ENCODE results near the gene TASP1.

Gene TASP1

GRCh38 chr20:13422637-13423036, 216.1 kb downstream of the TASP1 start:
- no peak for DNase-seq (ENCODE audit: low read depth, low spot score)
- no peak overlapping the region for H3K4me3 ChIP-seq (ENCODE audit: low read length)

GRCh38 chr20:13420625-13421024, 218.1 kb downstream of the TASP1 start:
- no peak for DNase-seq (ENCODE audit: low read depth, low spot score)

GRCh38 chr20:13419477-13419876, 219.3 kb downstream of the TASP1 start:
- no peak for DNase-seq (ENCODE audit: low read depth, low spot score)
- H3K4me3 ChIP-seq (ENCODE audit: low read length) = no peak overlapping the region

More at GRCh38 chr20:13420625-13421024, 218.1 kb downstream of the TASP1 start:
- no peak overlapping the region for H3K4me3 ChIP-seq (ENCODE audit: low read length)

GRCh38 chr20:13418263-13419229, 220.2 kb downstream of the TASP1 start:
- no peak overlapping the region for H3K4me3 ChIP-seq (ENCODE audit: low read length)
- no peak for DNase-seq (ENCODE audit: low read depth, low spot score)

- DNase-seq (ENCODE audit: low read depth, low spot score) = no peak
- H3K4me3 ChIP-seq (ENCODE audit: low read length) = no peak overlapping the region
These were observed 222.2 kb downstream of the TASP1 start for GRCh38 chr20:13416531-13416930.

GRCh38 chr20:13412806-13413445, 225.8 kb downstream of the TASP1 start:
- no peak for DNase-seq (ENCODE audit: low read depth, low spot score)
- no peak overlapping the region for H3K4me3 ChIP-seq (ENCODE audit: low read length)

GRCh38 chr20:13404293-13404692, 234.4 kb downstream of the TASP1 start:
- no peak overlapping the region for H3K4me3 ChIP-seq (ENCODE audit: low read length)
- DNase-seq (ENCODE audit: low read depth, low spot score) = no peak

GRCh38 chr20:13403453-13403852, 235.3 kb downstream of the TASP1 start:
- no peak overlapping the region for H3K4me3 ChIP-seq (ENCODE audit: low read length)
- no peak for DNase-seq (ENCODE audit: low read depth, low spot score)

GRCh38 chr20:13402986-13403385, 235.7 kb downstream of the TASP1 start:
- H3K4me3 ChIP-seq (ENCODE audit: low read length) = no peak overlapping the region
- no peak for DNase-seq (ENCODE audit: low read depth, low spot score)

- no peak for DNase-seq (ENCODE audit: low read depth, low spot score)
- no peak overlapping the region for H3K4me3 ChIP-seq (ENCODE audit: low read length)
These were observed 236.5 kb downstream of the TASP1 start for GRCh38 chr20:13402171-13402760.

GRCh38 chr20:13401596-13401995, 237.1 kb downstream of the TASP1 start:
- no peak for DNase-seq (ENCODE audit: low read depth, low spot score)
- no peak overlapping the region for H3K4me3 ChIP-seq (ENCODE audit: low read length)

- no peak overlapping the region for H3K4me3 ChIP-seq (ENCODE audit: low read length)
- DNase-seq (ENCODE audit: low read depth, low spot score) = no peak
These were observed 238.3 kb downstream of the TASP1 start for GRCh38 chr20:13400453-13400852.

- no peak overlapping the region for H3K4me3 ChIP-seq (ENCODE audit: low read length)
- DNase-seq (ENCODE audit: low read depth, low spot score) = no peak
These were observed 241.4 kb downstream of the TASP1 start for GRCh38 chr20:13397300-13397724.

- no peak for DNase-seq (ENCODE audit: low read depth, low spot score)
- no peak overlapping the region for H3K4me3 ChIP-seq (ENCODE audit: low read length)
These were observed 241.9 kb downstream of the TASP1 start for GRCh38 chr20:13396826-13397225.

GRCh38 chr20:13396022-13396421, 242.7 kb downstream of the TASP1 start:
- H3K4me3 ChIP-seq (ENCODE audit: low read length) = no peak overlapping the region
- no peak for DNase-seq (ENCODE audit: low read depth, low spot score)

- no peak for DNase-seq (ENCODE audit: low read depth, low spot score)
- H3K4me3 ChIP-seq (ENCODE audit: low read length) = no peak overlapping the region
These were observed 243.5 kb downstream of the TASP1 start for GRCh38 chr20:13395232-13395631.

GRCh38 chr20:13392391-13392790, 246.3 kb downstream of the TASP1 start:
- H3K4me3 ChIP-seq (ENCODE audit: low read length) = no peak overlapping the region
- no peak for DNase-seq (ENCODE audit: low read depth, low spot score)

GRCh38 chr20:13389115-13389514, 249.6 kb downstream of the TASP1 start:
- DNase-seq (ENCODE audit: low read depth, low spot score) = no peak
- H3K4me3 ChIP-seq (ENCODE audit: low read length) = no peak overlapping the region

GRCh38 chr20:13384132-13384531, 254.6 kb downstream of the TASP1 start:
- no peak overlapping the region for H3K4me3 ChIP-seq (ENCODE audit: low read length)
- DNase-seq (ENCODE audit: low read depth, low spot score) = no peak

- no peak for DNase-seq (ENCODE audit: low read depth, low spot score)
These were observed 255.9 kb downstream of the TASP1 start for GRCh38 chr20:13382786-13383185.

More at GRCh38 chr20:13382786-13383185, 255.9 kb downstream of the TASP1 start:
- no peak overlapping the region for H3K4me3 ChIP-seq (ENCODE audit: low read length)
